GM21717 (cell line): ENCODE data around the gene NLK.

Experiments
- ATAC-seq: cut with Tn5 transposase; IDR thresholded peaks from one replicate; pipeline ENCODE4 v1.9.1; 2021; ENCODE audit warnings: mild to moderate bottlenecking, moderate library complexity; ENCODE audit not compliant: unreplicated experiment

Gene NLK

DNA sequence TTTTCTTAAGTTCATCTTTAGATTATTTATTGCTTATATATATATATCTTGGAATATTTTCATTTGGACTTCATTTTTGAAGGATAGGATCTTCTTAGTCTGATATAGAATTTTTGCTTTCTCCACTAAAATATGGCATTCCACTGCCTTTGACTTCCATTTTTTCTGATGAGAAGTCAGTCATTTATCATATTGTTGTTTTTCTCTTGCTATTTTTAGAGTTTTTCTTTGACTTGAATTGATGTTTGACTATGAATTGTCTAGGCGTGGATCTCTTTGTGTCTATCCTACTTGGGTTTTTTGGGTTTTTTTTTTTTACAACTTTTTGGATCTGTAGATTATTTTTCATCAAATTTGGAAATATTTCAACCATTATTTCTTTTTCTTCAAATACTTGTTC lies 67.7 kb downstream of the NLK start:
- no peak for ATAC-seq

DNA sequence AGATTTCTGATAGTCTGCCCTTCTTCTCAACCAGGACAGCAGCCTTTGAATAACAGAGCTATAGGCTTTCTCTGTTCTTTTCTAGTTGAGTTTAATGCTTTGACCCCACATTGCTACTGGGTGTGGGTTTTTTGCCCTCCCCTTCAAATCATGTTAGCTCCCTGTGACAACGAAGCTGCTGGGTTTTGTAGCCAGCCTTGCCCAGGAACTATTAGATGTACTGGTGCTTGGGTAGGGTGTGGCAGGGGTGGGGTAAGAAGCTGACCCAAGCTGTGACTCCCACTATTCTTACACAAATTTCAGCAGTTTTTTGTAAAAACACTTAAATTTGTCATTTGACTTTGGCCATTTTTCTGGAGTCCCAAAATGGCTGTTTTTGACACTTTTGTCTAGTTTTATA lies 69.7 kb downstream of the NLK start:
- ATAC-seq, result no peak

DNA sequence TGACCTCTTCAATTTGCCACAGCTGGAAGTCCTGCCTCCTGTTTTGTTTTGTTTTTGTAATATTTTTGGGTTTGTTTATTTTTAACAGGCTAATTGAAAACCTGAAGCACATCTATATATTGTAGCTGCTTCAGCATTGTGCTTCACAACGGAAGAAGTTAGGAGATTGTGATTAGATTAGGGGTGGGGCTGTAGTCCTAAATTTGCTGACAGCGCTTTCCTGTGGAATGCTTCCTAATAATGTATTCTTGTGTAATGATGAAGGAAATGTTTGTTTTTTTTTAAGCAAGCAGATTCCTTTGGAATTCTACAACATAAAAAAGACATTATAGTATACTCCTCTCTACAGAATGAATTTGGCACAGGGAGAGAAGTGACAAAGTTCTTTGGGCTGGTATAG lies 70.1 kb downstream of the NLK start:
- ATAC-seq, result no peak

DNA sequence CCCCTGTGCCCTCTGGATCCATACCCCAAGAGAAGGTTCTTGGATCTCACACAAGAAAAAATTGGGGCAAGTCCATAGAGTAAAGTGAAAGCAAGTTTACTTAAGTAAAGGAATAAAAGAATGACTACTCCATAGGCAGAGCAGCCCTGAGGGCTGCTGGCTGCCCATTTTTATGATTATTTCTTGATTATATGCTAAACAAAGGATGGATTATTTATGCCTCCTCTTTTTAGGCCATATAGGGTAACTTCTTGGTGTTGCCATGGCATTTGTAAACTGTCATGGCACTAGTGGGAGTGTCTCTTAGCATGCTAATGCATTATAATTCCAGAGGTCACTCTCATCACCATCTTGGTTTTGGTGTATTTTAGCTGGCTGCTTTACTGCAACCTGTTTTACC lies 70.8 kb downstream of the NLK start:
- ATAC-seq, result no peak

DNA sequence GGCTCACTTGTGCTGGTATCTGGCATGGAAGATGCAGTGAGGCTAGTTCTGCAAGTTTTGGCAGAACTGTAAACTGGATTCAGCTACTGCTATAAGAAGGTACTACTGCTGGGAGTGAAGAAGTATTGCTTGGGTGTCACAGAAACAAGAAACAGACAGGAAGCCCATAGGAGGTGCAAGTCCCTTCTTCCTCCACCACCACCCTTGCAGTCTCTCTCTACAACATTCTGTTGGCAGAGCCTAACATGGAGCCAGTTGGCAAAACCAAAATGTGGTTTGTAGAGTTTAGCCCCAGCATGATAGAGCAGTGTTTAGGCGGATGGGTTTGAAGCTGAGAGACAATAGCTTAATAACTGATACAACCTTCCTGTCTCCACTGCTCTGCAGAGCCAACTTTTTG lies 72.6 kb downstream of the NLK start:
- no peak for ATAC-seq

DNA sequence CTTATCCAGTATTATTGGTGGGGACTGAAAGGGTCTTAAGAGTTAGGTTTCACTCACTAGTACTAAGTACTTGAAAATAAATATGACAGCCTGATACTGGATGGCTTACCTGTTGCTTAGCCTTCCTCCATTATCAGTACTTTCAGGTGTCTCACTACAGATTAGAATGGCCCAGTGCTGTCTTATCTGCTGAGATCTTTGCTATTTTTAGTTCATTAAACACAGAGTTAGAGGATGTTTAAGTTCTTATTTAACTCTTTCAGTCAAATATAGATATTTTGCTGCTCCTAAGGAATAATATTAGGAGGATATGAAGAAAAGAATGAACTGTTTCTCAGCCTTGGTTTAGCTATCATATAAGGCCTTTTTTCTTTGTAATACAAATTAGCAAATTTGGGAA lies 74.8 kb downstream of the NLK start:
- ATAC-seq, result no peak

DNA sequence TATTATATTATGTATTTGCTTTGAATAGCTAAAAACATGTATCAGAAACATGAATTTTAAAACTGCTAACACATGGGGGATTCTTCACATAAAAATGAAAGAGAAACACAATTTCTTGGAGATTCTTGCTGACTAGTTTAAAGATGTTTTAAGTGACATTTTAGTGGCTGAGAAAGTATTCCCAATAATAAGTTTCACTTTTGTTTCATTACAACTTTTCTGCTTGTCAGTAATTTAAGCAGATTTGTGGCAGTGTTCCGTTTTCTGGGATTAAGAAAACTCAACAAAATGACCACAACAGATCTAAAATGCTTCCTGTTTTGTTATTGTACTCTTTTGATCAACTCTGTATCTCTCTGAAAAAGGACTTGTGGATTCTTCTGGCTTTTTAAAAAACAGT lies 75.9 kb downstream of the NLK start:
- no peak for ATAC-seq

DNA sequence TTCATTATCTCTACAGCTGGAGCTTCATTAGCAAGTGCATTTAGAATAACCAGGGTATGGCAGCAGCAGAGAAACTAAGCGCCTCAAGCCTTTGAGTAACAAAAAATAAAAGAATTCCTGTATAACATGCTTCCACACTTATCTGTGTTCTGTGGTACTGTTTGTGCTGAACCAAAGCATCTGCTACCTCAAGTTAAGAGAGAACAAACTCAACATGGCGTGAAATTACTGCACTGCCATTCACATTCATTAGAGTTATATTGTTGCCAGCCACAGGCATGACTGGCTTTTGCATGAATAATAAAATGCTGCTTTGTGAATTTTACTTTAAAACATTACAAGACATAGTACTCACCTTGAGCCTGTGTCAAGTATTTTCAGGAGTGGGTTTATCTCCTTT lies 76.6 kb downstream of the NLK start:
- no peak for ATAC-seq

DNA sequence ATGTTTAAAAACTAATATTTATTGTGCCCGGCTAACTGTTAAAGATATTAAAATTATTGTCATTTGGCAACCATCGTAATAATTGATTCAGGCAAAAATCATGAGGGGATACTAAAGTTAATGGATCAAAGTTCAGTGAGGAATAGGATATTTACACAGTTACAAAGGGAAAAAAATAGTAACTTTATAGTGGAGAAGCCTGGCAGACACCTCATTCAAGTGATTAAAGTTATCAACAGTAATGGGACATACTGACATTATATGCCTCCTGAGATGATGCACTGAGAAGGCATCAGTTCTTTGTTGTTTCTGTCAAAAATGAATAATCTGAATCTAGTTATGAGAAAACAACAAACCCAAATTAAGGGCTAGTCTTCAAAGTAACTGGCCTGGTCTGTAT lies 77.1 kb downstream of the NLK start:
- no peak for ATAC-seq

DNA sequence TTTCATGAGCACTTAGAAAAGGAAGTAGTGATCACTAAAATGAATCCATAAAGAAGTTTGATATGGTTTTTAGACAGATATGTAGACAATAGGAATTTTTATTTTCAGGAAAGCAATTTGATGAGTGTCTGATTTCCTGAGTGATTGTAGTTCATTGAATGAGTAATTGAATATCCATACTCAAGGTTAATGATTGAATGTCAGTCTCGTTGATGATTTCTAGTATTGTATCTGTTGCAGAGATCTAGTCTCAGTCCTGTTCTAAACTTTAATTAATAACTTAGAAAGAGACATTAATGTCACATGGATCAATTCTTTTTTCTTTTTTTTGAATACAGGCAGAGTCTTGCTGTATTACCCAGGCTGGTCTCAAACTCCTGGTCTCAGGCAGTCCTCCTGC lies 78.3 kb downstream of the NLK start:
- ATAC-seq, result no peak

DNA sequence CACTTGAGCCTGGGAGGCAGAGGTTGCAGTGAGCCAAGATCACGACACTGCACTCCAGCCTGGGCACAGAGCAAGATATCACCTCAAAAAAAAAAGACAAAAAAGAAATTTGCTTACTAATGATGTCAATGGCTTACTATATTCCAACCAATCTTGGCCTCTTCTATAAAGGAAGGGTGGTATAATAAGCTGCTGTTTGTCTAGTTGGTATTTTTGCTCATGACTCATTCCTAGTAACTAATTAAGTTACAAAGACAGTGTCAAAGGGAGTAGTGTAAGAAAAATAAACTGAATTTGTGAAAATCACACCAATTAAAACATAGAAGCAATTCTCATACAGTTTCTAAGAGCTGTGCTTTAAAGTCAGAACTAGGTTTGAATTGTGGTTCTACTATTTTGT lies 82.5 kb downstream of the NLK start:
- ATAC-seq, result no peak

DNA sequence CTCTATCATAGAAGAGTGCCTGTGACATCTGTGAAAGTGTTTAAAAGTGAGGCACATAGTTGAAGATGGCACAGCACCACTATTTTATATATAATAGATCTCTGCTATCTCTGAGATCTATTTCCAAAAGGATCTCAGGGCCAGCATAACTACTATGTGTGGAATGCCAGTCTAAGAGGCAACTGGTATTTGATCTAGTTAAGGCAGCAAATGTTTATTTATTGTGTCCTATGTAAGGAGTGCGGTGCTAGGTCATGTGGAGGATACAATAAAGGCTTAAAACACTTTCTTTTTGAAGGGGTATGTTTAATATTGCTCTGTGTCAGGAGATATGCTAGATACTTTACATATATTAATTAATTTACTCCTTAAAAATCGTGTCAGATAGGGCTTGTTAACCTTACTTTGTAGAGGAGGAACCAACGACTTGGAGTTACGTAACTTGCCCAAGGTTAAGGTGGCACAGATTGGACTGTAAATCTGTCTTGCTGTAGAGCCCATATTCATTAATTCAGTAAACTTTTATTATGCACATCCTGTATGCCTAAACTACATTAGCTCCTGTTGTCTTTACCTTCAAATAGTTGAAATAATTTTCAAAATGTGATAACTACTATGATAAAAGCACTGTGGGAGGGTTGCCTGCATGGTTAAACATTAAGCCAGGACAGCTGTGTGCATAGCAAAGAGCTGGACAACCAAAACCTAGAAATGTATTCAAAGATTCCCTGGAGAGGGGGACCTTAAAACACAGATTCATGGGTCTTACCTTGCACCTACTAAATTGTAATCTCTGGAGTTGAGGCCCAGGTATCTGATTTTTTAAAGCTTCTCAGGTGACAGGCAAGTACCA lies 83.3 kb downstream of the NLK start:
- ATAC-seq, result no peak

DNA sequence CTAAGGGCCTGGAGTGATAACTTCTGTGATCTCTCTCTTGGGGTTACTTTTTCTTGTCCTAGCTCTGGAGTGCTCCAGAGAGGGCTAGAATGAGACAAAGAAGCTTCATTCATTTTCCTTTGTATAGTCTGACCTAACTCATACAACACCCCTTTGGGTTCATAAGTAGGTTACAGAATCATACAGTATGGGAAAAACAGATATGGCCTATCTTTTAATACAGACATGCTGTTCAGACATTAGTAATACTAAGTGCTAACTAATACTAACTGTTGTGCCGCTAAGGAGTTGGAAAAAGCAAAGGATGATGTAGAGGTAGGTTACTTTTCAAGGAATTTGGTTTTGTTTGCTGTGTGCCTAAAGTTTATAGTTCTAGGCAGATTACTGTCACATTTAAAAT lies 84.7 kb downstream of the NLK start:
- no peak for ATAC-seq

DNA sequence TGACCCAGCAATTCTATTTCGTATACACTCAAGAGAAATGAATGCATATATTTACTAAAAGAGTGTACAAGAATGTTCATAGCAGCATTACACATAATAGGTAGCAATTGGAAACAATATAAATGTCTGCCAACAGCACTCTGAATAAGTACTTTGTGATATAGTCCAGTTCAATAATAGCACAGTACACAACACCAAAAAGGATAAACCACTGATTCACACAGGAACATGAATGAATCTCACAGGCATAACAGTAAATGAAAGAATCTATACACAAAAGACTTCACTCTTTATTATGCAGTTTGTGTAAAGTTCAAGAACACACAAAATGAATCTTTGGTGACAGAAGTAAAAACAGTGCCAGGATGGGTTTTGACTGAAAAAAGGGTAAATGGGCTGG lies 86.3 kb downstream of the NLK start:
- ATAC-seq, result no peak

DNA sequence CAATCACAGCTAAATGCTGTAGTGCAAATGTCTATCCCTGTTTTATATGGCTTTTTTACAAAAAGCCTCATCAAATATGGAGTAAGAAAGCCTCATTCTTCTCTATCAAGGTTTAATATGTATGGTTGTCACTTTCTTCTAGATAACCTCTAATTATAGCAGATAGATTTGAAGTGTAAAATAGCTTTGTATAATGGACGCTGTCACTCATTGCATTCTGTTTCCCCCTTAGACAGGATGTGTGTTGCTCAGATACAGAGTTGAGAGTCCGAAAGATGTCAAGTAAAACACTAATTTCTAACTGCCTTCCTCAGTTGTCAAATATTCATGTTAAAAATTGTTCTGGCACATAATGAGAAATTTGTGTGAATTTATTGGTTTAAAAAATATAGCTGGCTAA lies 88.0 kb downstream of the NLK start:
- no peak for ATAC-seq

DNA sequence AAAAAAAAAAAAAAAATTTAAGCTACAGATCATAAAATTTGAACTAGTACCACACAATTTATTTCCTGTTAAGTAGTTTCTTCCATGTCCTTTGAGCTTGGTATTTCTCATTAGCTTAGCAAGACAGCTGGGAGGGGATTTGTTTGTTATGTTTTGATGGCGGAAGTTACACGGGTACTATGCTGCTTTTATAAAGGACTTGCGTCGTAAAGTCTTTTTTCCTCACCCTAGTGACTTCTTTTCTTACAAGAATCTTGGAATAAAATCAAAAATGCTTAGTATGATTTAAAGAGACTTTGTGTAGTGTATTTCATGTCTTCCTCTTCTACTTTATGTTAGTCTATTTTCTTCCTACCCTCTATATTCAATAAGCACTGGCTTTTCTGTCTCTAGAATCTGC lies 89.1 kb downstream of the NLK start:
- ATAC-seq, result no peak

DNA sequence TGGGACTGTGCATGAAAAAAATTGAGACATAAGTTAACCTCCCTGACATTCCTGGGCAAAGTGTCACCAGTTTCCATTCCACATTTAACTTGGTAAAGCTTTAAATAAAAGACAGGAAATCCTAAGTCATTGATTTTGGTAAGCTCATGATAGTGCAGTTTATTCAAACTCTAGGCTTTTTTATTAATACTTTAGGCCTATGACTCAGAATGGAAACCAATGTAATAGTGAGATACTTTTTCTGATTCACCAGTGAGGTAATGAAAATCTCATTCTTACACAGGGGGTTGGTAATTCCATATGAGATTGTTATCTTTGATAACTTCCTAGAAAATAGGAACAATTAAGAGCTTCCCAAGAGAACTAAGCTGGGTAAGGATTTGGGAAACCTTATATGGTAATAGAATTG lies 91.1 kb downstream of the NLK start:
- ATAC-seq, result no peak

DNA sequence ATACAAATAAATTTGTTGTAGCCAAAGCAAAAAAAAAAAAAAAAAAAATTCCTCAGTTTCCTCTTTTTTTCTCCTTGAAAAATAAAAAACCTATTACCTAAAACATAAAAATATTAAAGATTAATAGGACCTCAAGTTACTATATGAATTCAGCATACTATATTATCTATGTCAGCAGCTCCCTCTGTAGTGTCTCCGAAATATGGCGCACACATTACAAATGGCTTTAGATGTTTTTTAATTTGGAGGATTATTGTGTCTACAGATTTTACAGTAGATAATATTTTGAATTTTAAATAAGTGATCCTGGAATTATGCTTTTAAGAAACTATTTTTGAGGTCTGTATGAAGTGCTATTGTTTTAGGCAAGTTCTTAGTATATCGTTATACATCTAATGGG lies 94.4 kb downstream of the NLK start:
- no peak for ATAC-seq

DNA sequence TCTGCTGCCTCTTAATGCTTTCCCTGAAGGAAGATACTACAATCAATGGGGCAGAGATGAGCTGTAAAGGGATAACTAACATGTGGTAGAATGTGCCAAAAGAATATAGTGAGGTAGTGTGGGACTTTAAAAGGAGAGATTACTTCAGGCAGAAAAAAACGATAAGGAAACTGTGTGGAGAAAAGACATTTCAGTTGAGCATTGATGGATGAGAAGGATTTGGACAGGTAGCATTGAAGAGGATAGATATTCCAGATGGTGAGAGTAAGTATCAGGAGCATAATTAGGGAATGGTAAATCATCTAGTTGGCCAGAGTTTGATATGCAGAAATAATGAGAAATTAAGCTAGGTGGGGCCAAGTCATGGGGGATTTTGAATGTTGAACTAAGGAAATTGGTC lies 97.3 kb downstream of the NLK start:
- no peak for ATAC-seq

DNA sequence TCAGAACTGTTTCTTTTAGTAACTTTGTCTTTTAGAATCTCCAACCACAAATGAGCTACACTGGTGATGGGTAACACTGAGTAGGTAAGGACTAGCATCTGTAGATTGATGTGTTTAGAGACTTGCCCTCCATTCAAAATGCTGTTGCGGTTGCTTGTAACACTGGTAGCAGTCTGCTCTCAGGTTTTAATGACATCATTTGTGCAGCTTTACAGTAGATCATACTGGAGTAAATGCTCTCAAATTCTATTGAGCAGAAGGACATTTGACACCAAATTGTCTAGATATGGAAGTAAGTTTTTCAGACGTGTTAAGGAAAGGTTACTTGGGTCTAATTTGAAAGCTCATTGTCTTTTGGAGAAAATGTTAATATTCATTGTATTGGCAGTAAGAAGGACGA lies 98.8 kb downstream of the NLK start:
- no peak for ATAC-seq

DNA sequence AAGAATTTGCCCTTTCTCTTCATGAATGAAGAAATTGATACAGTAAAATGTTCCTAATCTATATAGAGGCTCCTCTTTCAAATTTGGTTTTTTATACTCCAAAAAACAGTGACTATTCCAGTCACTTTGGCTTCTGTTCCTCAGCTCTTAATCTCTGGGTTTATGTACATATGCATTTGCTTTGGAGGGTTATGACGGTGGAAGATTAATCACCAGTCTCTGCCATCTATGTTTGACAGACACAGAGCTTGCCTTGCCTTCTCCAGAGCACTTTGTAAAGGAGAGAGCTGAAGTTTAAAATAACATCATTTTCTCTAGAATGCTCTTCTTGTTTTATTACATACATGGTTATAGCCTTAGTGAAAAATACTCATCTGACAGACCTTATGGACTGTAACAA lies 99.3 kb downstream of the NLK start:
- no peak for ATAC-seq

DNA sequence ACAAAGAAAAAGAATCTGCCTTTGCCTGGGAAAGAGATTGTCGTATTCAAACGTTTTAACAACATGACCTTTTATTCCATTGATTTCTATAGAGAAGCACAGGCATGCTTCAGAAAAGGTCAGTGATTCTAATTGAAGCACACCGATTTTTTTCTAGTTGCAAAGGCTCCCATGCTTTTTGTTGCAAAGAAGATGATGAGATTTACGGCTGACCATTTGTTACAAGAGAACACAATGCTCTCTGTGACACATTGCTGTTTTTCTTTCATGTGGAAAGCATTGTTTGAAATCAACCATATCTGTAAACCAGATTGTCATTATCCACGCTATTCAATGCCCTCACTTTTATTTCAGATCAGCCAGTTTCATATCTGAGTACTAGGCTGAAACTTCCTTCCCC lies 99.8 kb downstream of the NLK start:
- ATAC-seq, result no peak

DNA sequence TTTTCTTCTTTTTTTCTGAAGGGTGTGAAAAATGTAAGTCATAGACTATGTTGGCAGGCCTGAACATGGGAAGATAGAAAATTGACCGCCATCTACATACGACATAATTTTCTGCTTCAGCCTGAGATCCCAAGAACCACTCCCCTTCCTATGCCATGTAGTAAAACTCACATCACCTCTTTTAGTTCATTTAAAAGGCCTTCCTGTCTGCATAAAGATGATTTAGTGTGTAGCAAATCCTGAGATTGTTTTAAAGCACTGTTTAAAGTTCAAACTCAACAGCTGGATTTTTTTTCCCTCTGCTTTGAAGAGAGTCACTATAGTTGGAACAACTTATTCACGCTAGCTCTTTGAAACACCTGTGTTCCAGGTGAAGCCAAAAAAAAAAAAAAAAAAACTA lies 101.5 kb downstream of the NLK start:
- no peak for ATAC-seq
